Neural cell (in vitro differentiated cells): ENCODE measurements around the gene OPN5. TPM values are rescaled to one million over a fixed set of nuclear protein-coding genes. Genes with fewer than 3 reads are reported as not detected.

Experiments
- H2AFZ ChIP-seq: fragments of 200-600, 300-800 bp; sonication (generic), shearing (Covaris generic); 2 replicates; pipeline ENCODE4 v1.6.0; 2014; ENCODE audit warnings: low read depth, mild to moderate bottlenecking, antibody characterized with exemption, low read length, moderate library complexity
- H3F3A ChIP-seq: fragments of 200-600 bp; shearing (Covaris generic); 2 replicates; pipeline ENCODE4 v1.6.1; 2016; ENCODE audit warnings: mild to moderate bottlenecking, moderate library complexity, mixed read lengths, antibody characterized with exemption, low read length; ENCODE audit not compliant: insufficient read depth, poor library complexity, severe bottlenecking
- H3K27ac ChIP-seq: fragments of 200-600, 300-800 bp; sonication (generic), shearing (Covaris generic); 2 replicates; pipeline ENCODE4 v1.5.1; 2014; ENCODE audit warnings: mild to moderate bottlenecking, low read length, moderate library complexity
- H3K27me3 ChIP-seq: fragments of 300-800, 200-600 bp; sonication (generic), shearing (Covaris generic); 2 replicates; pipeline ENCODE4 v1.6.0; 2014; ENCODE audit warnings: mild to moderate bottlenecking, low read depth, low read length, moderate library complexity; ENCODE audit not compliant: insufficient read depth
- H3K36me3 ChIP-seq: fragments of 300-800, 200-600 bp; sonication (generic), shearing (Covaris generic); 2 replicates; pipeline ENCODE4 v1.5.1; 2014; ENCODE audit warnings: mild to moderate bottlenecking, antibody characterized with exemption, low read length, moderate library complexity; ENCODE audit not compliant: insufficient read depth
- H3K4me2 ChIP-seq: fragments of 300-800, 200-600 bp; sonication (generic), shearing (Covaris generic); 2 replicates; pipeline ENCODE4 v1.6.0; 2014; ENCODE audit warnings: mild to moderate bottlenecking, low read length
- H3K4me3 ChIP-seq: fragments of 300-800, 200-600 bp; sonication (generic), shearing (Covaris generic); 2 replicates; pipeline ENCODE4 v1.5.1; 2014; ENCODE audit warnings: mild to moderate bottlenecking, low read length, moderate library complexity
- H3K79me2 ChIP-seq: fragments of 200-600 bp; shearing (Covaris generic); replicated peaks from 2 replicates; pipeline ENCODE4 v1.6.0; 2014; ENCODE audit warnings: mild to moderate bottlenecking, low read length, moderate library complexity; ENCODE audit not compliant: insufficient read depth
- H3K9ac ChIP-seq: fragments of 300-800, 200-600 bp; sonication (generic), shearing (Covaris generic); 2 replicates; pipeline ENCODE4 v1.6.1; 2016; ENCODE audit warnings: mild to moderate bottlenecking, low read length, mixed read lengths
- H3K9me2 ChIP-seq: fragments of 200-600 bp; shearing (Covaris generic); 2 replicates; pipeline ENCODE4 v1.6.1; 2016; ENCODE audit warnings: mild to moderate bottlenecking, low read length, mixed read lengths; ENCODE audit not compliant: insufficient read depth
- H3K9me3 ChIP-seq: fragments of 200-600, 300-800 bp; sonication (generic), shearing (Covaris generic); 2 replicates; pipeline ENCODE4 v1.6.1; 2016; ENCODE audit warnings: mild to moderate bottlenecking, mixed run types, low read length, moderate library complexity, mixed read lengths
- H4K20me1 ChIP-seq: fragments of 200-600 bp; shearing (Covaris generic); 2 replicates; pipeline ENCODE4 v1.6.1; 2016; ENCODE audit warnings: mild to moderate bottlenecking, mixed run types; ENCODE audit not compliant: insufficient read depth
- EP300 ChIP-seq: fragments of 450-650 bp; conservative IDR thresholded peaks from 2 replicates; pipeline ENCODE4 v1.6.1; 2014; ENCODE audit warnings: antibody characterized with exemption, mild to moderate bottlenecking, moderate library complexity; ENCODE audit not compliant: poor library complexity, severe bottlenecking
- EZH2 ChIP-seq: fragments of 200-600, 300-800 bp; shearing (Covaris generic), sonication (generic); IDR thresholded peaks from 2 replicates; pipeline ENCODE4 v1.6.1; 2014; ENCODE audit warnings: antibody characterized with exemption, low read length, borderline replicate concordance, mild to moderate bottlenecking; ENCODE audit not compliant: insufficient read depth, poor library complexity, severe bottlenecking
- MXI1 ChIP-seq: fragments of 450-650 bp; conservative IDR thresholded peaks from 2 replicates; pipeline ENCODE4 v1.6.1; 2014; ENCODE audit warnings: antibody characterized with exemption, mild to moderate bottlenecking; ENCODE audit not compliant: poor library complexity, severe bottlenecking
- POLR2AphosphoS5 ChIP-seq: IDR thresholded peaks from 2 replicates; pipeline ENCODE4 v1.6.1; 2012
- RAD21 ChIP-seq: fragments of 450-650 bp; conservative IDR thresholded peaks from 2 replicates; pipeline ENCODE4 v1.6.1; 2014; ENCODE audit warnings: antibody characterized with exemption, mild to moderate bottlenecking, moderate library complexity
- SMC3 ChIP-seq: fragments of 450-650 bp; conservative IDR thresholded peaks from 2 replicates; pipeline ENCODE4 v1.6.1; 2014; ENCODE audit warnings: antibody characterized with exemption, mild to moderate bottlenecking, moderate library complexity; ENCODE audit not compliant: poor library complexity
- TAF1 ChIP-seq: IDR thresholded peaks from 2 replicates; pipeline ENCODE4 v1.6.1; 2012; ENCODE audit warnings: low read depth
- polyA plus RNA-seq: library from polyadenylated mRNA; depleted of rRNA; stranded (reverse); fragments of >200 nt; gene quantifications from 2 replicates; pipeline ENCODE4 v1.2.3, GENCODE V29; 2014
- TF ChIP-seq, protein P1 (sequence below): fragments of 450-650 bp; IDR thresholded peaks from 2 replicates; pipeline ENCODE4 v1.5.1; 2014; ENCODE audit warnings: antibody characterized with exemption, mild to moderate bottlenecking, moderate library complexity; ENCODE audit not compliant: poor library complexity, severe bottlenecking
- TF ChIP-seq, protein P2 (sequence below): IDR thresholded peaks from 2 replicates; pipeline ENCODE4 v1.6.1; 2012; ENCODE audit warnings: borderline replicate concordance

The OPN5 gene
- polyA plus RNA-seq, 1 donor from 2014 or later: 0.10 TPM

DNA sequence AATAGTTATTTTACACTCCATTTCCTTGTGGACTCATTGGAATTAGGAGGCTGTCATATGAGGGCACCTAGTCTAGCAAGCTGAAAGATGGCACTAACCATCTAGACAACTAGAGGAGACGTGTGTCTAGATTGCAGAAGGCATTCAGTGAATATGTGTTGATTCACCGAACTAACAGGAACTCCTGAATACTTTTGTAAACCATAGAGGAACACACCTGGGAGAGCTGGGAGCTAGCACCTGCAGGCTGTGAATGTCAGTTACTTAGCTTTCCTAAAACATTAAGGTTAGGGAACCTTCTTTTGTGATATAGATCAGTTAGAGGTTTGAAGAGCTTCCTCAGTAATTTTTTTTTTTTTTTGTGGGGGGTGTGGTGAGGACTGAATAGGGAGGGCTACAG is 7.7 kb downstream of the OPN5 start:
- no peak for TF ChIP-seq POLR2AphosphoS5
- TF ChIP-seq EZH2: no peak
- TF ChIP-seq TAF1: no peak
- no peak for TF ChIP-seq EP300
- TF ChIP-seq RAD21: no peak
- no peak for TF ChIP-seq SMC3
- no peak for TF ChIP-seq MXI1
- TF ChIP-seq, protein P1, sequence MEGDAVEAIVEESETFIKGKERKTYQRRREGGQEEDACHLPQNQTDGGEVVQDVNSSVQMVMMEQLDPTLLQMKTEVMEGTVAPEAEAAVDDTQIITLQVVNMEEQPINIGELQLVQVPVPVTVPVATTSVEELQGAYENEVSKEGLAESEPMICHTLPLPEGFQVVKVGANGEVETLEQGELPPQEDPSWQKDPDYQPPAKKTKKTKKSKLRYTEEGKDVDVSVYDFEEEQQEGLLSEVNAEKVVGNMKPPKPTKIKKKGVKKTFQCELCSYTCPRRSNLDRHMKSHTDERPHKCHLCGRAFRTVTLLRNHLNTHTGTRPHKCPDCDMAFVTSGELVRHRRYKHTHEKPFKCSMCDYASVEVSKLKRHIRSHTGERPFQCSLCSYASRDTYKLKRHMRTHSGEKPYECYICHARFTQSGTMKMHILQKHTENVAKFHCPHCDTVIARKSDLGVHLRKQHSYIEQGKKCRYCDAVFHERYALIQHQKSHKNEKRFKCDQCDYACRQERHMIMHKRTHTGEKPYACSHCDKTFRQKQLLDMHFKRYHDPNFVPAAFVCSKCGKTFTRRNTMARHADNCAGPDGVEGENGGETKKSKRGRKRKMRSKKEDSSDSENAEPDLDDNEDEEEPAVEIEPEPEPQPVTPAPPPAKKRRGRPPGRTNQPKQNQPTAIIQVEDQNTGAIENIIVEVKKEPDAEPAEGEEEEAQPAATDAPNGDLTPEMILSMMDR: no peak
- TF ChIP-seq, protein P2, sequence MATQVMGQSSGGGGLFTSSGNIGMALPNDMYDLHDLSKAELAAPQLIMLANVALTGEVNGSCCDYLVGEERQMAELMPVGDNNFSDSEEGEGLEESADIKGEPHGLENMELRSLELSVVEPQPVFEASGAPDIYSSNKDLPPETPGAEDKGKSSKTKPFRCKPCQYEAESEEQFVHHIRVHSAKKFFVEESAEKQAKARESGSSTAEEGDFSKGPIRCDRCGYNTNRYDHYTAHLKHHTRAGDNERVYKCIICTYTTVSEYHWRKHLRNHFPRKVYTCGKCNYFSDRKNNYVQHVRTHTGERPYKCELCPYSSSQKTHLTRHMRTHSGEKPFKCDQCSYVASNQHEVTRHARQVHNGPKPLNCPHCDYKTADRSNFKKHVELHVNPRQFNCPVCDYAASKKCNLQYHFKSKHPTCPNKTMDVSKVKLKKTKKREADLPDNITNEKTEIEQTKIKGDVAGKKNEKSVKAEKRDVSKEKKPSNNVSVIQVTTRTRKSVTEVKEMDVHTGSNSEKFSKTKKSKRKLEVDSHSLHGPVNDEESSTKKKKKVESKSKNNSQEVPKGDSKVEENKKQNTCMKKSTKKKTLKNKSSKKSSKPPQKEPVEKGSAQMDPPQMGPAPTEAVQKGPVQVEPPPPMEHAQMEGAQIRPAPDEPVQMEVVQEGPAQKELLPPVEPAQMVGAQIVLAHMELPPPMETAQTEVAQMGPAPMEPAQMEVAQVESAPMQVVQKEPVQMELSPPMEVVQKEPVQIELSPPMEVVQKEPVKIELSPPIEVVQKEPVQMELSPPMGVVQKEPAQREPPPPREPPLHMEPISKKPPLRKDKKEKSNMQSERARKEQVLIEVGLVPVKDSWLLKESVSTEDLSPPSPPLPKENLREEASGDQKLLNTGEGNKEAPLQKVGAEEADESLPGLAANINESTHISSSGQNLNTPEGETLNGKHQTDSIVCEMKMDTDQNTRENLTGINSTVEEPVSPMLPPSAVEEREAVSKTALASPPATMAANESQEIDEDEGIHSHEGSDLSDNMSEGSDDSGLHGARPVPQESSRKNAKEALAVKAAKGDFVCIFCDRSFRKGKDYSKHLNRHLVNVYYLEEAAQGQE: no peak
- Histone ChIP-seq H3F3A (no peaks in the 10 kb centered on the region), H3K4me2 (no peak overlapping the region), H3K27ac (no peak overlapping the region), H3K4me3 (no peak overlapping the region), H3K79me2 (no peaks in the 10 kb centered on the region), H3K9me2 (no peaks in the 10 kb centered on the region), H3K9me3 (no peaks in the 10 kb centered on the region), H3K9ac (no peak overlapping the region), H3K36me3 (no peaks in the 10 kb centered on the region), H2AFZ (no peak overlapping the region), H3K27me3 (no peaks in the 10 kb centered on the region), H4K20me1 (no peaks in the 10 kb centered on the region)

DNA sequence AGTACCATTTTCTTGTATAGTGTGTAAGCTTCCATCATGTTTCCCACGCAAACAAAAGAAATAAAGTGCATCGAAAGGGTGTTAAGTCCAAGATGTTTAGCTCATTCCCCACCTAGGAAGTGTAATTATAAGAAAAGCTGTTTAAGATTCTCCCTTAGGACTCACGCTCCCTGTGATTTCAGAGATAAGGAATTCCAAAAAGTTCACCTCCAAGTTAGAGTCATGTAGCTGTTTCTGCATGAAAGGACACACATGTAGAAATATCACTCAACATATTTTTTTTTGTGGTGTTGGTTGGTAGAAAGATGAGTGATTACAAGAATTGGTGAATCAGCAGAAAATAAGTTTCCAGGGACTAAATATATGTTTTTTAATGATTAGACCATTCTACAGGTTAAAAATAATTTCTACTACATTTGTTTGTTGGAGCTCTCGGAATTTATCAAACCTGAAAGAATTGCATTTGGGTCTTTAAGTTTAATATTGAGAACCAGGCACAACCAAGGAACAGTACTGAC is 10.4 kb downstream of the OPN5 start:
- Histone ChIP-seq H3K9me3 (no peaks in the 10 kb centered on the region), H2AFZ (no peak overlapping the region), H3K36me3 (no peaks in the 10 kb centered on the region), H4K20me1 (no peaks in the 10 kb centered on the region), H3K27ac (peak overlapping the region; percentile 48), H3K27me3 (no peaks in the 10 kb centered on the region), H3K9me2 (no peaks in the 10 kb centered on the region), H3K9ac (no peak overlapping the region), H3F3A (no peaks in the 10 kb centered on the region), H3K4me2 (no peak overlapping the region), H3K79me2 (no peaks in the 10 kb centered on the region), H3K4me3 (no peak overlapping the region)
- no peak for TF ChIP-seq MXI1
